Neural crest cell (in vitro differentiated cells): ENCODE data around the gene CARMIL1. TPM values are rescaled to one million over a fixed set of nuclear protein-coding genes. Genes with fewer than 3 reads are reported as not detected.

ENCODE experiments used
- DNase-seq: peaks from one replicate; pipeline ENCODE4 v3.0.0; 2021; ENCODE audit warnings: low read depth, mixed read lengths, low spot score
- H3K27ac Mint-ChIP-seq: one replicate; pipeline ENCODE4 v1.8.0; 2021; ENCODE audit warnings: mild to moderate bottlenecking, mixed read lengths; ENCODE audit not compliant: unreplicated experiment
- H3K27me3 Mint-ChIP-seq: 2 replicates; pipeline ENCODE4 v1.8.0; 2021; ENCODE audit warnings: low read depth, mild to moderate bottlenecking, mixed read lengths
- H3K36me3 Mint-ChIP-seq: 2 replicates; pipeline ENCODE4 v1.8.0; 2021; ENCODE audit warnings: low read depth, mild to moderate bottlenecking, mixed read lengths
- H3K4me1 Mint-ChIP-seq: 2 replicates; pipeline ENCODE4 v1.8.0; 2021; ENCODE audit warnings: mixed read lengths
- H3K4me3 Mint-ChIP-seq: one replicate; pipeline ENCODE4 v1.8.0; 2021; ENCODE audit warnings: mild to moderate bottlenecking, mixed read lengths
- H3K9me3 Mint-ChIP-seq: 2 replicates; pipeline ENCODE4 v1.8.0; 2021; ENCODE audit warnings: mixed read lengths
- total RNA-seq: library from RNA; stranded (reverse); gene quantifications from 2 replicates; pipeline ENCODE4 v1.2.1, GENCODE V29; 2021
- TF ChIP-seq, protein P1 (sequence below): fragments of 200-600 bp; sonication (generic); conservative IDR thresholded peaks from 2 replicates; pipeline ENCODE4 v1.5.0; 2021; ENCODE audit warnings: antibody characterized with exemption, mild to moderate bottlenecking

Gene CARMIL1
- total RNA-seq, 1 donor from 2014 or later = 4.5 TPM

DNA sequence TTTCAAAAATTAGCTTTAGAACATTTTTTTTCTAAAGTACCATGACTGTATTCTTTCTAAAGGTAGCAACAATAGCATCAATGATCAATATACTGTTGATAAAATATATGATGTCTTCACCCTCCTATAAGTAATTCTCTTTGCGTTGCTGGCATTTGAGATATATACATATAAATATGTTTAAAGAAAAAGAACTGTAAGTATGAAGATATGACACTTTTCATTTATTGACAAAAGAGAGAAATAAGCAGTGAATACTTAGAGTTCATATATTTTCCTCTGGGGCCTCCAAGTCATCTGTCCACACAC, 323.5 kb downstream of the CARMIL1 start:
- no peaks in the 10 kb centered on the region for H3K27me3 Mint-ChIP-seq
- no peaks in the 10 kb centered on the region for H3K4me1 Mint-ChIP-seq
- TF ChIP-seq, protein P1, sequence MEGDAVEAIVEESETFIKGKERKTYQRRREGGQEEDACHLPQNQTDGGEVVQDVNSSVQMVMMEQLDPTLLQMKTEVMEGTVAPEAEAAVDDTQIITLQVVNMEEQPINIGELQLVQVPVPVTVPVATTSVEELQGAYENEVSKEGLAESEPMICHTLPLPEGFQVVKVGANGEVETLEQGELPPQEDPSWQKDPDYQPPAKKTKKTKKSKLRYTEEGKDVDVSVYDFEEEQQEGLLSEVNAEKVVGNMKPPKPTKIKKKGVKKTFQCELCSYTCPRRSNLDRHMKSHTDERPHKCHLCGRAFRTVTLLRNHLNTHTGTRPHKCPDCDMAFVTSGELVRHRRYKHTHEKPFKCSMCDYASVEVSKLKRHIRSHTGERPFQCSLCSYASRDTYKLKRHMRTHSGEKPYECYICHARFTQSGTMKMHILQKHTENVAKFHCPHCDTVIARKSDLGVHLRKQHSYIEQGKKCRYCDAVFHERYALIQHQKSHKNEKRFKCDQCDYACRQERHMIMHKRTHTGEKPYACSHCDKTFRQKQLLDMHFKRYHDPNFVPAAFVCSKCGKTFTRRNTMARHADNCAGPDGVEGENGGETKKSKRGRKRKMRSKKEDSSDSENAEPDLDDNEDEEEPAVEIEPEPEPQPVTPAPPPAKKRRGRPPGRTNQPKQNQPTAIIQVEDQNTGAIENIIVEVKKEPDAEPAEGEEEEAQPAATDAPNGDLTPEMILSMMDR = no peak
- no peak overlapping the region for H3K4me3 Mint-ChIP-seq
- H3K36me3 Mint-ChIP-seq = no peaks in the 10 kb centered on the region
- H3K27ac Mint-ChIP-seq = no peak overlapping the region
- DNase-seq = no peak
- no peaks in the 10 kb centered on the region for H3K9me3 Mint-ChIP-seq

DNA sequence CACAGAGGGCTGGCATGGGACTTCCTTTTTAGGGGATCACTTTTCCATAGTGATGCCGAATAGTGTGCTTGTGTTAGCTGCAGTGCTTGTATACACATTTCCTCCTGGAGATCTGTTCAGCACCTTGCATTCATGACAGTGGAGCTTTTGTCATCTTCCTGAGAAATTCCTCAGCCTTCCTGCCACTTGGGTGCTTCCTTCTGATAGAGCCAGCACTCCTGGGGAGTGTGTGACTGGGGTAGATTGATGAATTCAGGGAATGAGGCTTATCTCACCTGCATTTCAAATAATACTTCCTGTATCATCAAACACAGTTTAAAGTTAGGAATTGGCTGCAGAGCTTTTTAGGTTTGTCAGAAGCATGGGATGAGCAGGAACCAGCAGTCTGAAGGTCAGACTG, 324.1 kb downstream of the CARMIL1 start:
- DNase-seq = no peak
- TF ChIP-seq, protein P1 = no peak
- no peak overlapping the region for H3K4me3 Mint-ChIP-seq
- no peaks in the 10 kb centered on the region for H3K4me1 Mint-ChIP-seq
- H3K27me3 Mint-ChIP-seq = no peaks in the 10 kb centered on the region
- H3K27ac Mint-ChIP-seq = no peak overlapping the region
- H3K36me3 Mint-ChIP-seq = no peaks in the 10 kb centered on the region
- no peaks in the 10 kb centered on the region for H3K9me3 Mint-ChIP-seq

DNA sequence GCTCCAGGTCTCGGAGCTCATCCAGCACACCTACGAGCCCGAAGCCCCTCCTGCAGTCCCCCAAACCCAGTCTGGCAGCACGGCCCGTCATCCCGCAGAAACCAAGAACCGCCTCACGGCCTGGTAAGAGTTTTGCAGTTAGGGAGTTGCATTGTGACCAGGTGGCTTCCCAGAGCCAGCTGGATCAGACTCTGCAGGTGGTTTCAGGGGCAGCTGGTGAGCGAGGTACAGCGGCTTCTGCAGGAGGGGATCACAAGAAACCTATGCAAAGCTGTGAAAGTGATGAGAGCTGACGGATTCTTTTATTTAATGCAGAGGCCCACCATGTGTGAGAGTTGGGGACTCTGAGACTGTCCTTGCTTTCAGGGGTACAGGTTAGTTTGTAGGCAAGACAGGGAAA, 327.0 kb downstream of the CARMIL1 start:
- H3K27me3 Mint-ChIP-seq = no peaks in the 10 kb centered on the region
- no peak for DNase-seq
- H3K9me3 Mint-ChIP-seq = no peaks in the 10 kb centered on the region
- peak overlapping the region; percentile 35 for H3K27ac Mint-ChIP-seq
- no peaks in the 10 kb centered on the region for H3K36me3 Mint-ChIP-seq
- TF ChIP-seq, protein P1 = no peak
- no peaks in the 10 kb centered on the region for H3K4me1 Mint-ChIP-seq
- H3K4me3 Mint-ChIP-seq = no peak overlapping the region

DNA sequence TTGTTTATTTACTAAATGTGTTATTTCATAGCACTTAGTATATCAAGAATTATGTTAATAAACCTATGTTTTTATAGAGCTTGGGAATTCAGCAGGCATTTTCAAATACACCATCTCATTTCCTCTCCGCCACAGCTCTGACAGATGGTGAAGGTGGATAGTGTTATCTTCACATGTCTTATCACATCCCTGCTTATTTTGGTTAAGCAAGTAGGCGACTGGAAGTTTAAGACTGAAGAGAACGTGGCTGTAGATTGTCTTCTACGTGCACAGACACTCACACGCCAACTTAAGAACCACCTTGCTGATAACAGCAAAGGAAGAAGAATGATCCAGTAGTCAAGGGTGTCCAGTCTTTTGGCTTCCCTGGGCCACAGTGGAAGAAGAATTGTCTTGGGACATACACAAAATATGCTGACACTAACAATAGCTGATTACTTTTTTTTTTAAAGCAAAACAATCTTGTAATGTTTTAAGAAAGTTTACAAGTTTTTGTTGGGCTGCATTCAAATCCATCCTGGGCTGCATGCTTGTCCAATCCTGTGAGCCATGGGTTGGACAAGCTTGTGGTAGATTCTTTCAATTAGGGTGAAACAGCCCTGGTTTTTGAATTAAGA, 329.5 kb downstream of the CARMIL1 start:
- no peak for DNase-seq
- Mint-ChIP-seq H3K27me3 (no peaks in the 10 kb centered on the region), H3K9me3 (no peaks in the 10 kb centered on the region)

DNA sequence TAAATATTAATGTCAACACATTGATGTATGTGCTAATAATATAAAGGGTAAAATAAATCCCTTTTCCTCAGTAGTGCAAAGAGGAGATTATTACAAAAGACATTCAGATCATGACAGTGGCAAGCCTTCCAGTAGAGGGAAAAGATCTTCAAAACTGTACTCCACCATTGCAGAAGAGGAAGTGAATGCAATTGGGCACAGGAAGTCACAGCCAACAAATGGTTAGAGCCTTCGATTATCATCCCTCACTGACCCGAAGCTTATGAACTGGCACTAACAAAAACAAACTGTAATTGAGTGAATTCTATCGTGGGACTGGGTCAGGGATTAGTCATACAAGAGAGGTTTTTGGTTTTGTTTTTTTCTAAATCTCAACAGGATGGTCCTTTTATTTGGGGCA, 333.5 kb downstream of the CARMIL1 start:
- no peaks in the 10 kb centered on the region for H3K27me3 Mint-ChIP-seq
- no peak for DNase-seq
- TF ChIP-seq, protein P1 = no peak

More for the DNA sequence above, 329.5 kb downstream of the CARMIL1 start:
- Mint-ChIP-seq H3K27ac (no peak overlapping the region), H3K36me3 (no peaks in the 10 kb centered on the region), H3K4me3 (no peak overlapping the region), H3K4me1 (no peaks in the 10 kb centered on the region)
- TF ChIP-seq, protein P1 = no peak

More for the DNA sequence above, 333.5 kb downstream of the CARMIL1 start:
- H3K4me3 Mint-ChIP-seq = no peak overlapping the region
- no peaks in the 10 kb centered on the region for H3K4me1 Mint-ChIP-seq
- no peak overlapping the region for H3K27ac Mint-ChIP-seq
- no peaks in the 10 kb centered on the region for H3K36me3 Mint-ChIP-seq
- H3K9me3 Mint-ChIP-seq = no peaks in the 10 kb centered on the region
